HFF-Myc (cell line): ENCODE results near the gene NDFIP2.
"Not testable (repeated sequence)": the region's sequence is repeated elsewhere in the genome, so short reads cannot be mapped to it uniquely, and the experiment has no call there.

Experiments
- DNase-seq: peaks from one replicate; pipeline ENCODE4 v3.0.0-alpha.2; 2011; ENCODE audit warnings: low read depth; ENCODE audit errors: extremely low read depth
- H3K4me3 ChIP-seq: replicated peaks from 2 replicates; pipeline ENCODE4 v1.5.1; 2011; ENCODE audit warnings: low read depth, mild to moderate bottlenecking, control low read depth, low read length
- CTCF ChIP-seq: IDR thresholded peaks from 2 replicates; pipeline ENCODE4 v1.5.1; 2012; ENCODE audit warnings: mild to moderate bottlenecking, low read depth, low read length, control low read depth; ENCODE audit errors: missing control alignments

Gene NDFIP2

GRCh38 chr13:79549355-79550106 lies 68.6 kb downstream of the NDFIP2 start:
- TF ChIP-seq CTCF = no peak
- no peak for DNase-seq

GRCh38 chr13:79557666-79558065 lies 76.7 kb downstream of the NDFIP2 start:
- TF ChIP-seq CTCF = no peak
- DNase-seq = no peak
- no peak overlapping the region for H3K4me3 ChIP-seq

More at GRCh38 chr13:79549355-79550106, 68.6 kb downstream of the NDFIP2 start:
- H3K4me3 ChIP-seq = no peak overlapping the region

- TF ChIP-seq CTCF = no peak
- H3K4me3 ChIP-seq = no peak overlapping the region
- DNase-seq = no peak
Observed at GRCh38 chr13:79560954-79561353, 80.0 kb downstream of the NDFIP2 start.

- DNase-seq = no peak
- TF ChIP-seq CTCF = no peak
- H3K4me3 ChIP-seq = no peak overlapping the region
Observed at GRCh38 chr13:79562557-79562956, 81.6 kb downstream of the NDFIP2 start.

GRCh38 chr13:79566118-79566517 lies 85.2 kb downstream of the NDFIP2 start:
- TF ChIP-seq CTCF = no peak
- DNase-seq = no peak
- H3K4me3 ChIP-seq = no peak overlapping the region

- DNase-seq = no peak
- no peak for TF ChIP-seq CTCF
- H3K4me3 ChIP-seq = no peak overlapping the region
Observed at GRCh38 chr13:79571147-79571546, 90.2 kb downstream of the NDFIP2 start.

- DNase-seq, H3K4me3 ChIP-seq: not testable (repeated sequence)
Observed at GRCh38 chr13:79573892-79574291, 92.9 kb downstream of the NDFIP2 start.
